H1 (cell line): ENCODE measurements around the gene SEC14L5. TPM values are rescaled to one million over a fixed set of nuclear protein-coding genes. Genes with fewer than 3 reads are reported as not detected.
"Not testable (repeated sequence)": the region's sequence is repeated elsewhere in the genome, so short reads cannot be mapped to it uniquely, and the experiment has no call there.

Experiments
- CTCF ChIA-PET: fragments of 300-600 bp; sonication (Branson Sonifier 250); formaldehyde crosslinking; loops from one replicate; lab custom pipeline; 2021; ENCODE audit not compliant: partially characterized antibody; lab: Charles Lee
- POLR2A ChIA-PET: fragments of 300-600 bp; sonication (Branson Sonifier 250); formaldehyde crosslinking; loops from one replicate; lab custom pipeline; 2021; ENCODE audit warnings: inconsistent platforms; ENCODE audit not compliant: partially characterized antibody; lab: Charles Lee
- DNase-seq, 2 experiments: peaks; one replicate each; pipeline versions ENCODE4 v3.0.0 to v3.0.0-alpha.2; 2010 to 2022; ENCODE audit warnings: low spot score in 2 of 2, low read depth in 1 of 2, mixed read lengths in 1 of 2
- FAIRE-seq: peaks from 2 replicates; lab custom pipeline; 2011; peaks lifted over from hg19 to GRCh38; lab: Jason Lieb, UNC
- H2AFZ ChIP-seq: 2 replicates; pipeline ENCODE4 v1.8.1; 2012; ENCODE audit warnings: low read length, inconsistent platforms
- H2AK5ac ChIP-seq: 2 replicates; pipeline ENCODE4 v1.6.1; 2013; ENCODE audit warnings: low read depth, low read length
- H2BK120ac ChIP-seq: replicated peaks from 2 replicates; pipeline ENCODE3; 2013; ENCODE audit warnings: low read depth, low read length, inconsistent platforms
- H2BK12ac ChIP-seq: 2 replicates; pipeline ENCODE4 v1.6.1; 2013; ENCODE audit warnings: low read depth, low read length
- H2BK15ac ChIP-seq: 2 replicates; pipeline ENCODE4 v1.6.1; 2013; ENCODE audit warnings: low read length
- H2BK20ac ChIP-seq: 2 replicates; pipeline ENCODE4 v1.6.1; 2013; ENCODE audit warnings: low read length
- H2BK5ac ChIP-seq: 2 replicates; pipeline ENCODE4 v1.6.1; 2013; ENCODE audit warnings: low read depth, low read length
- H3K14ac ChIP-seq: 2 replicates; pipeline ENCODE4 v1.6.1; 2013; ENCODE audit warnings: inconsistent platforms; ENCODE audit not compliant: insufficient read length
- H3K18ac ChIP-seq: 2 replicates; pipeline ENCODE4 v1.6.1; 2013; ENCODE audit warnings: low read length; ENCODE audit errors: extremely low read depth
- H3K23ac ChIP-seq: 2 replicates; pipeline ENCODE4 v1.6.1; 2013; ENCODE audit warnings: inconsistent platforms; ENCODE audit not compliant: insufficient read length
- H3K23me2 ChIP-seq: 2 replicates; pipeline ENCODE4 v1.6.1; 2013; ENCODE audit warnings: low read depth, low read length
- H3K27ac ChIP-seq: 2 replicates; pipeline ENCODE4 v1.6.1; 2011; ENCODE audit warnings: low read depth, low read length, inconsistent platforms
- H3K27me3 ChIP-seq, 4 experiments: replicated peaks in 1 of 4; 1 replicate in 1 of 4; 2 replicates in 3 of 4; pipeline versions ENCODE4 v1.6.1 to v1.8.1; 2011 to 2013; ENCODE audit warnings: low read length in 3 of 4, mild to moderate bottlenecking in 3 of 4, inconsistent platforms in 2 of 4, mixed read lengths in 2 of 4, moderate library complexity in 1 of 4; ENCODE audit not compliant: control insufficient read depth in 3 of 4, insufficient read depth in 3 of 4; ENCODE audit errors: extremely low read depth in 1 of 4
- H3K36me3 ChIP-seq, 4 experiments: 2 replicates each; pipeline versions ENCODE4 v1.6.1 to v1.8.1; 2011 to 2013; ENCODE audit warnings: mild to moderate bottlenecking in 4 of 4, low read length in 3 of 4, moderate library complexity in 2 of 4, control low read depth in 1 of 4, inconsistent platforms in 1 of 4; ENCODE audit not compliant: insufficient read depth in 4 of 4, control insufficient read depth in 2 of 4
- H3K4ac ChIP-seq: replicated peaks from 2 replicates; pipeline ENCODE3; 2013; ENCODE audit warnings: low read length, low read depth, mixed read lengths, inconsistent platforms; ENCODE audit not compliant: insufficient read length
- H3K4me1 ChIP-seq, 4 experiments: replicated peaks in 1 of 4; 1 replicate in 1 of 4; 2 replicates in 3 of 4; pipeline versions ENCODE4 v1.6.1 to v1.8.1; 2011 to 2013; ENCODE audit warnings: low read length in 3 of 4, inconsistent platforms in 2 of 4, mixed read lengths in 1 of 4; ENCODE audit not compliant: insufficient read depth in 4 of 4, control insufficient read depth in 3 of 4
- H3K4me2 ChIP-seq, 2 experiments: 2 replicates each; pipeline versions ENCODE4 v1.6.1 to v1.8.1; 2011 to 2013; ENCODE audit warnings: low read depth in 2 of 2, low read length in 2 of 2, control low read depth in 1 of 2, inconsistent platforms in 1 of 2, mild to moderate bottlenecking in 1 of 2; ENCODE audit not compliant: insufficient read depth in 1 of 2
- H3K4me3 ChIP-seq, 4 experiments: fragments of 200-600, 300-600 bp in 1 of 4; sonication (generic), shearing (Covaris generic), sonication (Bioruptor Twin) in 1 of 4; 2 replicates each; pipeline versions ENCODE4 v1.5.1 to v1.8.1; 2011 to 2016; ENCODE audit warnings: low read length in 4 of 4, low read depth in 3 of 4, control low read depth in 2 of 4, inconsistent platforms in 2 of 4, mild to moderate bottlenecking in 2 of 4, mixed read lengths in 1 of 4, moderate library complexity in 1 of 4; ENCODE audit not compliant: insufficient read depth in 2 of 4; ENCODE audit errors: extremely low read depth in 1 of 4
- H3K56ac ChIP-seq: replicated peaks from 2 replicates; pipeline ENCODE3; 2013; ENCODE audit warnings: low read depth, mild to moderate bottlenecking, mixed read lengths, low read length, inconsistent platforms; ENCODE audit not compliant: insufficient read length
- H3K79me1 ChIP-seq: 2 replicates; pipeline ENCODE4 v1.6.1; 2013; ENCODE audit warnings: low read depth, low read length, control low read depth
- H3K79me2 ChIP-seq, 2 experiments: 2 replicates each; pipeline versions ENCODE4 v1.6.1 to v1.8.1; 2012 to 2013; ENCODE audit warnings: low read length in 2 of 2, mild to moderate bottlenecking in 2 of 2, inconsistent platforms in 1 of 2; ENCODE audit not compliant: insufficient read depth in 2 of 2, control insufficient read depth in 1 of 2
- H3K9ac ChIP-seq, 4 experiments: replicated peaks in 1 of 4; 1 replicate in 1 of 4; 2 replicates in 3 of 4; pipeline versions ENCODE4 v1.6.1 to v1.8.1; 2011 to 2013; ENCODE audit warnings: low read depth in 3 of 4, low read length in 3 of 4, control low read depth in 2 of 4, mild to moderate bottlenecking in 2 of 4, moderate library complexity in 2 of 4, inconsistent platforms in 1 of 4; ENCODE audit errors: extremely low read depth in 1 of 4
- H3K9me3 ChIP-seq, 2 experiments: 2 replicates each; pipeline versions ENCODE4 v1.6.1 to v1.8.1; 2012 to 2013; ENCODE audit warnings: mild to moderate bottlenecking in 2 of 2, moderate library complexity in 2 of 2, control low read depth in 1 of 2, inconsistent platforms in 1 of 2, low read depth in 1 of 2, low read length in 1 of 2, mixed read lengths in 1 of 2; ENCODE audit not compliant: insufficient read depth in 2 of 2
- H4K20me1 ChIP-seq, 2 experiments: replicated peaks in 1 of 2; 2 replicates each; pipeline versions ENCODE3 to v1.8.1; 2011 to 2013; ENCODE audit warnings: inconsistent platforms in 2 of 2, low read length in 2 of 2, mild to moderate bottlenecking in 1 of 2; ENCODE audit not compliant: insufficient read depth in 2 of 2, control insufficient read depth in 1 of 2
- H4K5ac ChIP-seq: 2 replicates; pipeline ENCODE4 v1.6.1; 2013; ENCODE audit warnings: low read length, low read depth, mixed read lengths, inconsistent platforms; ENCODE audit not compliant: insufficient read length
- H4K8ac ChIP-seq: 2 replicates; pipeline ENCODE4 v1.8.0; 2013; ENCODE audit warnings: mild to moderate bottlenecking, moderate library complexity, low read length, inconsistent platforms; ENCODE audit not compliant: insufficient read depth; ENCODE audit errors: extremely low read depth
- H4K91ac ChIP-seq: replicated peaks from 2 replicates; pipeline ENCODE3; 2013; ENCODE audit warnings: low read length, mixed read lengths, inconsistent platforms; ENCODE audit not compliant: insufficient read length
- WGBS, 2 experiments: shearing (Covaris generic) in 1 of 2; methylation state at CpG; one replicate each; pipeline versions ENCODE4 v1.1.6 to v1.1.7; 2013 to 2015; ENCODE audit warnings: low lambda C conversion rate in 2 of 2, mixed read lengths in 2 of 2, inconsistent platforms in 1 of 2, low coverage in 1 of 2, missing lambda C conversion rate in 1 of 2; ENCODE audit not compliant: insufficient replicate concordance in 2 of 2, insufficient coverage in 1 of 2, insufficient read length in 1 of 2; ENCODE audit errors: extremely low coverage in 1 of 2, missing lambda C conversion rate in 1 of 2; 5-methylcytosine and 5-hydroxymethylcytosine counted together
- polyA plus RNA-seq, 7 experiments: library from polyadenylated mRNA; depleted of rRNA in 3 of 7; stranded (reverse) in 5 of 7; unstranded in 2 of 7; fragments of >200 nt in 5 of 7; fragments of 200-250 nt in 2 of 7; gene quantifications; 1 replicate in 5 of 7; 2 replicates in 1 of 7; 4 replicates in 1 of 7; pipeline versions ENCODE4 v1.2.1 to v1.2.3, GENCODE V29; 2011 to 2013; ENCODE audit warnings: missing spikeins in 2 of 7, mixed read lengths in 2 of 7
- total RNA-seq: library from RNA; stranded (reverse); fragmentation: NEBNext Ultra II Directional; extraction: Animal tissue kit (Norgen Biotek cat#: 25700); gene quantifications from 2 replicates; pipeline ENCODE4 v1.2.1, GENCODE V29; 2021

The SEC14L5 gene
- total and polyA plus RNA-seq, 2 of the 8 experiments (the other 6 are each of a cell fraction or from before 2014, with no cell fraction given), result 1.9 to 3.0 TPM

GRCh38 chr16:5044581-5044980 is 86.5 kb downstream of the SEC14L5 start:
- 95% methylated on average over 11 of the region's 11 CpGs; no CpG with 5 or more reads in 1 of the 2 experiments for WGBS, 2 experiments
- H2BK20ac ChIP-seq, H3K14ac ChIP-seq, H2BK15ac ChIP-seq, H3K79me1 ChIP-seq, H3K9me3 ChIP-seq, H3K23me2 ChIP-seq, H2BK120ac ChIP-seq, H2BK12ac ChIP-seq, H3K4me1 ChIP-seq, H3K9ac ChIP-seq, H2AFZ ChIP-seq, H3K36me3 ChIP-seq, H4K8ac ChIP-seq, H3K4ac ChIP-seq, DNase-seq, H3K23ac ChIP-seq, H4K91ac ChIP-seq, H3K18ac ChIP-seq, H3K27ac ChIP-seq, H3K79me2 ChIP-seq, H3K4me2 ChIP-seq, H4K20me1 ChIP-seq, H3K27me3 ChIP-seq, H3K56ac ChIP-seq, H3K4me3 ChIP-seq, POLR2A ChIA-PET, H2BK5ac ChIP-seq, H4K5ac ChIP-seq, H2AK5ac ChIP-seq, FAIRE-seq: not testable (repeated sequence)
- CTCF ChIA-PET, result interaction anchor here (0.7 to 28.8 kb wide), 4 partner anchors 12 to 37 kb away, joined by 3 to 625 read pairs (median 57); partner anchors contain the start of gene ALG1
